Nephron (organoid): ENCODE data around the gene TFPI2.
"Not testable (repeated sequence)": the region's sequence is repeated elsewhere in the genome, so short reads cannot be mapped to it uniquely, and the experiment has no call there.

Experiments
- H3K27ac Mint-ChIP-seq, 3 experiments: 2 replicates each; pipeline ENCODE4 v1.8.0; 2020; ENCODE audit warnings: mixed read lengths in 3 of 3, mild to moderate bottlenecking in 2 of 3, moderate library complexity in 1 of 3
- H3K27me3 Mint-ChIP-seq: 2 replicates; pipeline ENCODE4 v1.8.0; 2021; ENCODE audit warnings: low read depth, mild to moderate bottlenecking, moderate library complexity, mixed read lengths
- H3K36me3 Mint-ChIP-seq: 2 replicates; pipeline ENCODE4 v1.8.0; 2020; ENCODE audit warnings: low read depth, mixed read lengths
- H3K4me1 Mint-ChIP-seq: 2 replicates; pipeline ENCODE4 v1.8.0; 2020; ENCODE audit warnings: mixed read lengths
- H3K4me3 Mint-ChIP-seq, 3 experiments: 2 replicates each; pipeline ENCODE4 v1.8.0; 2020; ENCODE audit warnings: mild to moderate bottlenecking in 3 of 3, mixed read lengths in 3 of 3, moderate library complexity in 2 of 3
- H3K9me3 Mint-ChIP-seq: 2 replicates; pipeline ENCODE4 v1.8.0; 2020; ENCODE audit warnings: mixed read lengths
- TF ChIP-seq, protein P1 (sequence below), 3 experiments: fragments of 200-600 bp; sonication (generic); IDR thresholded peaks; one replicate each; pipeline ENCODE4 v1.5.0; 2021; ENCODE audit warnings: antibody characterized with exemption in 3 of 3; ENCODE audit not compliant: unreplicated experiment in 3 of 3

Gene TFPI2

GRCh38 chr7:93921186-93921585, 30.6 kb upstream of the TFPI2 start:
- peak overlapping the region; percentile 94 to 98 (median 96) for H3K27ac Mint-ChIP-seq

GRCh38 chr7:93920496-93921182, 30.1 kb upstream of the TFPI2 start:
- Mint-ChIP-seq H3K4me1 (peaks cover 39% of the 10 kb centered on the region), H3K36me3 (peaks cover 5% of the 10 kb centered on the region), H3K4me3 (peak overlapping the region; percentile 87 to 97 (median 94)), H3K27ac (peak overlapping the region; percentile 94 to 98 (median 96)), H3K9me3 (no peaks in the 10 kb centered on the region), H3K27me3 (no peaks in the 10 kb centered on the region)
- TF ChIP-seq, protein P1, sequence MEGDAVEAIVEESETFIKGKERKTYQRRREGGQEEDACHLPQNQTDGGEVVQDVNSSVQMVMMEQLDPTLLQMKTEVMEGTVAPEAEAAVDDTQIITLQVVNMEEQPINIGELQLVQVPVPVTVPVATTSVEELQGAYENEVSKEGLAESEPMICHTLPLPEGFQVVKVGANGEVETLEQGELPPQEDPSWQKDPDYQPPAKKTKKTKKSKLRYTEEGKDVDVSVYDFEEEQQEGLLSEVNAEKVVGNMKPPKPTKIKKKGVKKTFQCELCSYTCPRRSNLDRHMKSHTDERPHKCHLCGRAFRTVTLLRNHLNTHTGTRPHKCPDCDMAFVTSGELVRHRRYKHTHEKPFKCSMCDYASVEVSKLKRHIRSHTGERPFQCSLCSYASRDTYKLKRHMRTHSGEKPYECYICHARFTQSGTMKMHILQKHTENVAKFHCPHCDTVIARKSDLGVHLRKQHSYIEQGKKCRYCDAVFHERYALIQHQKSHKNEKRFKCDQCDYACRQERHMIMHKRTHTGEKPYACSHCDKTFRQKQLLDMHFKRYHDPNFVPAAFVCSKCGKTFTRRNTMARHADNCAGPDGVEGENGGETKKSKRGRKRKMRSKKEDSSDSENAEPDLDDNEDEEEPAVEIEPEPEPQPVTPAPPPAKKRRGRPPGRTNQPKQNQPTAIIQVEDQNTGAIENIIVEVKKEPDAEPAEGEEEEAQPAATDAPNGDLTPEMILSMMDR (IDR thresholded peaks at IDR 0.05; ENCODE audit: unreplicated experiment in 3 of 3): no peak

More at GRCh38 chr7:93921186-93921585, 30.6 kb upstream of the TFPI2 start:
- peak overlapping the region; percentile 87 to 97 (median 94) for H3K4me3 Mint-ChIP-seq
- TF ChIP-seq, protein P1 (IDR thresholded peaks at IDR 0.05; ENCODE audit: unreplicated experiment in 3 of 3): no peak
- H3K36me3 Mint-ChIP-seq: peaks cover 6% of the 10 kb centered on the region
- no peaks in the 10 kb centered on the region for H3K9me3 Mint-ChIP-seq
- no peaks in the 10 kb centered on the region for H3K27me3 Mint-ChIP-seq
- peaks cover 39% of the 10 kb centered on the region for H3K4me1 Mint-ChIP-seq

DNA sequence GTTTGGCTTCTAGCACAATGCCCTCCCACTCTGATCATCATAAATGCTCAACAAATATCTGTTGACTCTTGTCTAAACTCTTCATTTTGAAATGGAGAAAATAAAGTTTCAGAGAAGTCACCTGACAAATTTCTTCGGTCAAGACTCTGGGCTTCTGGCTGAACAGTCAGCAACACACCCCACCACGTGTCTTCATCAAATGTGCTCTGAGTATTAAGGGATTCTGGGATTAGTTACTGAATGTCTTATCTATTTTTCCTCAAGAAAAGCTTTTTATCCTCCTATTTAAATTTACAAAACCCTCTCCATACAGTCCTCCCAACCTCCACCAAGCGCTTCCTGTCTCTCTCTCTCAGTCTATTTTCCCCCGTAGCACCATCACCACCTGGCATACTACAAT, 25.8 kb upstream of the TFPI2 start:
- Mint-ChIP-seq H3K4me1 (peaks cover 46% of the 10 kb centered on the region), H3K27ac (peak overlapping the region in 1 of 3 experiments; percentile 3)
- not testable (repeated sequence) for H3K9me3 Mint-ChIP-seq, H3K36me3 Mint-ChIP-seq, H3K27me3 Mint-ChIP-seq, H3K4me3 Mint-ChIP-seq

DNA sequence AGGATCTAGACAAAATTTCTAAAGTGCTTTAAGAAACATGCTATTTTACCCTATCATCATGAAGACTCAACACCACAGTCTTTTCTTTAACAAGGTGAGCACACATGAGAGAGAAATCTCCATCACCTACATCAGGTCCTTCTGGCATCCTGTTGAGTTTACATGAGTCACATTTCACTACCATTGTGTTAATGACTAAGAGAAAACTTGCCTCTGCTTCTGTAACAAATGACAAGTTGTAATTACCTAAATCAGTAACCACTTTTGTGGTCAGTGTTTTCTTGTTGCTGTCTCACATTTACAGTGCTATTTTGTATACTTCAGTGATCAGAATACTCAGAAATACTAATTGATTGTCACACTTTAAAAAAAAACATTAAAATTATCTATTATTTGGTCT, 25.3 kb upstream of the TFPI2 start:
- not testable (repeated sequence) for H3K27ac Mint-ChIP-seq, H3K27me3 Mint-ChIP-seq, H3K9me3 Mint-ChIP-seq, H3K36me3 Mint-ChIP-seq, H3K4me3 Mint-ChIP-seq
- peaks cover 43% of the 10 kb centered on the region for H3K4me1 Mint-ChIP-seq

DNA sequence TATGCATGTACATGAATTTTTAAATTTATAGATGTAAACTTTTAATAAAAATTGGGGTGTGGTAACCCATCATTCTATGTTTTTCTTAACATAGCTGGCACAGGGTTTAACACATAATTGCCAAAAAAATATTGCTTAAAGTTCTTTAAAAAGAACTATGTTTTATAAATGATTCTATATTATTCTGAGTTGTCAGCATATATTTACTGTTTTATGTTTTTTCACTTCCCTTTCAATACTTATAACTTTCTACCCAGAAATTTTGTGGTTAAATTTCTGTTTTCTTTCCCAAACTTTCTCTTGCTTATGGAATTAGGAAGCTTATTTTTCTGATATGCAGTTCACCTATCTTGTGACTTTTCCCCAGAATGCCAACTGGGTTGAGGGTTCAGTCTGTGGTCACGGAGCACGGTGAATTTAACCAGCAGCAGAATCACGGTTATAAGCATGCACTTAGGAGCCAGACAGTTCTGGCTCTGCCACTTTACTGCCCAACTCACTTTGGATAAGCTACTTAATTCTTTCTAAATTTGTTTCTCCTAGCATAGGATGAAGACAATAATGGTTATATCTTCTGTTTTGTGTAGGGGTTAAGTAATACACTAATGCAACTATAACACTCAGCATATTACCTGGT, 24.8 kb upstream of the TFPI2 start:
- H3K27ac Mint-ChIP-seq: peak overlapping the region in 1 of 3 experiments; percentile 92
- not testable (repeated sequence) for H3K36me3 Mint-ChIP-seq, H3K27me3 Mint-ChIP-seq, H3K9me3 Mint-ChIP-seq, H3K4me3 Mint-ChIP-seq
- peaks cover 43% of the 10 kb centered on the region for H3K4me1 Mint-ChIP-seq

- no peaks in the 10 kb centered on the region for H3K27me3 Mint-ChIP-seq
- H3K4me3 Mint-ChIP-seq: peak overlapping the region in 1 of 3 experiments; percentile 62
- no peaks in the 10 kb centered on the region for H3K9me3 Mint-ChIP-seq
- H3K4me1 Mint-ChIP-seq: peaks cover 47% of the 10 kb centered on the region
- TF ChIP-seq, protein P1 (IDR thresholded peaks at IDR 0.05; ENCODE audit: unreplicated experiment in 3 of 3): no peak
- peak overlapping the region in 2 of 3 experiments; percentile 90 to 92 for H3K27ac Mint-ChIP-seq
- H3K36me3 Mint-ChIP-seq: no peaks in the 10 kb centered on the region
Measured at GRCh38 chr7:93914581-93915066, 24.1 kb upstream of the TFPI2 start.

- Mint-ChIP-seq H3K36me3 (no peaks in the 10 kb centered on the region), H3K9me3 (no peaks in the 10 kb centered on the region), H3K27ac (peak overlapping the region; percentile 3 to 92 (median 64)), H3K27me3 (no peaks in the 10 kb centered on the region), H3K4me1 (peaks cover 48% of the 10 kb centered on the region), H3K4me3 (no peak overlapping the region)
- TF ChIP-seq, protein P1 (IDR thresholded peaks at IDR 0.05; ENCODE audit: unreplicated experiment in 3 of 3): no peak
Measured at GRCh38 chr7:93913197-93913596, 22.6 kb upstream of the TFPI2 start.

DNA sequence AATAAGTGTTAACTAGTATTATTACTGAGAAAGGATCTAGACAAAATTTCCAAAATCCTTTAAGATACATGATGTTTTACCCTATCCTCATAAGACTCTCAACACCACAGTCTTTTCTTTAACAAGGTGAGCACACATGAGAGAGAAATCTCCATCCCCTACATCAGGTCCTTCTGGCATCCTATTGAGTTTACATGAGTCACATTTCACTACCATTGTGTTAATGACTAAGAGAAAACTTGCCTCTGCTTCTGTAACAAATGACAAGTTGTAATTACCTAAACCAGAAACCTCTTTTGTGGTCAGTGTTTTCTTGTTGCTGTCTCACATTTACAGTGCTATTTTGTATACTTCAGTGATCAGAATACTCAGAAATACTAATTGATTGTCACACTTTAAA, 21.1 kb upstream of the TFPI2 start:
- H3K27me3 Mint-ChIP-seq, H3K9me3 Mint-ChIP-seq, H3K36me3 Mint-ChIP-seq, H3K4me3 Mint-ChIP-seq: not testable (repeated sequence)
- H3K27ac Mint-ChIP-seq: peak overlapping the region in 1 of 3 experiments; percentile 87
- H3K4me1 Mint-ChIP-seq: peaks cover 44% of the 10 kb centered on the region

DNA sequence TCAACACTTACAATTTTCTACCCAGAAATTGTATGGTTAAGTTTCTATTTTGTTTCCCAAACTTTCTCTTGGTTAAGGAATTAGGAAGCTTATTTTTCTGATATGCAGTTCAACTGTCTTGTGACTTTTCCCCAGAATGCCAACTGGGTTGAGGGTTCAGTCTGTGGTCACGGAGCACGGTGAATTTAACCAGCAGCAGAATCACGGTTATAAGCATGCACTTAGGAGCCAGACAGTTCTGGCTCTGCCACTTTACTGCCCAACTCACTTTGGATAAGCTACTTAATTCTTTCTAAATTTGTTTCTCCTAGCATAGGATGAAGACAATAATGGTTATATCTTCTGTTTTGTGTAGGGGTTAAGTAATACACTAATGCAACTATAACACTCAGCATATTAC, 20.7 kb upstream of the TFPI2 start:
- not testable (repeated sequence) for H3K4me3 Mint-ChIP-seq, H3K27me3 Mint-ChIP-seq, H3K36me3 Mint-ChIP-seq, H3K9me3 Mint-ChIP-seq
- Mint-ChIP-seq H3K4me1 (peaks cover 46% of the 10 kb centered on the region), H3K27ac (peak overlapping the region in 1 of 3 experiments; percentile 87)
